Stimulated activated CD4-positive, alpha-beta T cell treated with anti-CD3 and anti-CD28 coated beads, TNF-alpha, amount 100 ng/mL, for 24 hours (primary cell): ENCODE results near the gene SLTM.
"Not testable (repeated sequence)": the region's sequence is repeated elsewhere in the genome, so short reads cannot be mapped to it uniquely, and the experiment has no call there.

Experiments
- DNase-seq, 3 experiments: peaks; one replicate each; pipeline ENCODE4 v3.0.0-alpha.2; 2020; ENCODE audit warnings: low read depth in 3 of 3

The SLTM gene

DNA sequence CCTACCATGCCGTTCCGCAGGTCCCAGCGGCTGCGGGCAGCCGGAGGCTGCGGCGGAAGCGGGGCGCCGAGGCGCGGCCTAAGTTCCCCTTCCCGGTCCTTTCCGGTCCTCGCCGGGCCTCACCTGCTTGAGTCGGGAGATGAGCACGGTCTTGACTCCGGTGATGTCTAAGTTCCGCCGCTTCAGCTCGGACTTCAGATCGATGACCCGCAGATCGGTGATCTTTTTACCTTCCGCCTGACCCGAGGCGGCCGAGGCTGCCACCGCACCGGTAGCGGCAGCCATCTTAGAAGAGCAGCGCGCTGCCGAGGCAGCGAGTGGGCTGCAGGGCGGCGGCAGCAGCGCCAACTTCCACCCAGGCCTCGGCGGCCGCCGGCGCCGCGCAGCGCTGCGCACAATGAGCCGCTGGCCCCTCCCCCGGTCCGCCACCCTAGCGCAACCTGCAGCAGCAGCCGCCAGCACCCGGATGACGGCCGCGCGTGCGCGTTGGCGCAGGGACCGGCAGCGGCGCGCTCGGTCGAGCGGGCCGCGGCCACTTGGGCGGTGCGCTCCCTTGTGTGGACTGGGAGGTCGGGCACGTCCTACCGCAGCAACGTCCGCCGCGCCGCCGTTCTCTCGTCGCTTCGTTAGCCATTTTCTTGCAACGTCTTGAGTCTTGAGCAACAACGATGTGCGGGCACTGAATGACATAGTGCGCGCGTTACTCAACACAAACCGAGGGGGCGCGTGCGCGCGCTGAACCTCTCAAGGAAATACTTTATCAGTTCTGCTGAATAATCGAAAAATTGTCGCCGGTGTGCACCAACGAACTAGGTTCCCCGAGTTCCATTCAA lies at the start of gene SLTM:
Gene SLTM, minus strand, starts transcription at position 399 of the 833 bp plus-strand sequence. Its CDS starts 114 bp downstream, at position 285.
- DNase-seq, result peak; percentile 83 to 92 (median 84)

DNA sequence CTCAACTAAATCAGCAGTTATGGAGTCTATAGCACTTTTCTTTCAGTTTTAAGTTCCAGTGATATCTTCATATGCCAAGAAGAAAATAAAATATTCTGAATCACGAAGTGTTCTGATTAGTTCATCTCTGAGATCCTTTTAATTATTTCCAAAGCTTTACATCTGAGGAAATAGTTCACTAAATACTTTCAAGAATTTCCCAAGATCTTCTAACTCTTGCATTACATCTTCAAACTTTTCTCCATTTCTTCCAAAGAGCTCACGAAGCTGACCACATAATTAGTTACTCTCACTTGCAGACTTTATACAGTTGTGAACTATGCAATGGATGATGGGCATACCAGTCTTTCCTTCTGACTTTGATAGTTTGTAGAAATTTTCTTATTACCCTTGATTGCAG lies 49.8 kb upstream of the SLTM start:
- DNase-seq, result no peak

- DNase-seq, result no peak
These were observed 48.5 kb upstream of the SLTM start for GRCh38 chr15:58981808-58982475.

DNA sequence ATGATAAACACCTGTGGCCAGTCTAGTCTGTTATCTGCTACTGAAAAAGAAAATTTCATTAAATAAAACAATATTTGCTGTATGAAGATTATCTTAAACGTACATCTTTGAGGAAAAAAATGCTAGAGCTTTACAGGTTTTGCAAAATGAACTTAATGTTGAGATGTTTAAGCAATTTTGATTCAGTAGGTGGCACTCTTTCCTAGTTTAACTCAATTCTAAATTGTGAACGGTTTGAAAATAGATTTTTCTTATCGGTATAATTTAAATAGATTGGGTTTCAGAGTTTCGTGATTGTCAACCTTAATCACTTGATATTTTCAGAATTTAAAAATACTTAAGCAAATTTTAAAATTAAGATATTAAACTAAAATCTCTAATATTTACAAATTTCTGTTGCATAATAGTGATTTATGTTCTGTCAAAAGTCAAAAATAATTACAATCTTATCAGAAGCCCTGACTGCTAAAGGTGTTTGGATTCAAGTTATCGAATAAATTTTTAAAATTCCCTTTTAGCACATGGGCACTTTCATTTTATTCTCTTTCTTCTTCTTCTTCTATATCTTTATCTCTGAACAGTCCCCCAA lies 47.0 kb upstream of the SLTM start:
- DNase-seq, result no peak

GRCh38 chr15:58977887-58978286 lies 44.4 kb upstream of the SLTM start:
- no peak for DNase-seq

DNA sequence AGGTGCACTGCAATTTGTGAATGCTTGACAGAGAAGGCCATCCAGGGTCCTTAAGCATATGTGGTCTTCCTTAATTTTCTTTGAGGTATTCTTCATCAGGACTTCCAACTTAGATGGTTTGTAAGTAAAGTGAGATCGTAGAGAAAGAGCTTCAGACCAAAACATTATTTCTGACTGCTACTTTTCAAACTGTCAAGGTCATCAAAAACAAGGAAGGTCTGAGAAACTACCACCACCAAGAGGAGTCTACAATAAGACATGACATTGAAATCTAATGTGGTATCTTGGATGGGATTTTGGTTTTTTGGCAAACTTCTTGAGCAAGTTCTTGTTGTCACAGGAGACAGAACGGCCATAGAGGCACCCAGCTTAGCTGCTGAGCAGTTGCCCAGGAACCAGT lies 34.0 kb upstream of the SLTM start:
- no peak for DNase-seq

DNA sequence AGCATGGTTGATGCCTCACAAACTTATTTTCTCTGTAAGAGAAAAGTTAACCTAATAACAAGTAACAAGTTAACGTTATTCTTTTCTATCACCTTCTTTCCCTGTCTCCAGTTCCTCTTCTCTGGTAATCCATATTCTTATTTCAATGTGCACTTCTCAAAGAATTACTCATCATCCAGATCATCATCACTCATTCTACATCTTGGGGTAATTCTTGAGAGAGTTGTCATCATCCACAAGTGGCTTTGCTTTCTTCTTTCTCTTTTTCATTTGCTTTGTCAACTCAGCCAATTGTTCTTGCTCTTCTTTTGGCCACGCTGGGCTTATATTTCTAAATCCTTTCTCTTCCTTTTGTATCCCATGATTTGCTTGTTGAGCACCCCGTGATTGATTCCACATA lies 33.2 kb upstream of the SLTM start:
- no peak for DNase-seq

- no peak for DNase-seq
These were observed 29.4 kb upstream of the SLTM start for GRCh38 chr15:58962662-58963565.

- no peak for DNase-seq
These were observed 28.7 kb upstream of the SLTM start for GRCh38 chr15:58962136-58962535.

- DNase-seq, result no peak
These were observed 25.3 kb upstream of the SLTM start for GRCh38 chr15:58958811-58959210.

GRCh38 chr15:58957101-58957973 lies 23.9 kb upstream of the SLTM start:
- DNase-seq, result peak; percentile 23 to 62 (median 27)

DNA sequence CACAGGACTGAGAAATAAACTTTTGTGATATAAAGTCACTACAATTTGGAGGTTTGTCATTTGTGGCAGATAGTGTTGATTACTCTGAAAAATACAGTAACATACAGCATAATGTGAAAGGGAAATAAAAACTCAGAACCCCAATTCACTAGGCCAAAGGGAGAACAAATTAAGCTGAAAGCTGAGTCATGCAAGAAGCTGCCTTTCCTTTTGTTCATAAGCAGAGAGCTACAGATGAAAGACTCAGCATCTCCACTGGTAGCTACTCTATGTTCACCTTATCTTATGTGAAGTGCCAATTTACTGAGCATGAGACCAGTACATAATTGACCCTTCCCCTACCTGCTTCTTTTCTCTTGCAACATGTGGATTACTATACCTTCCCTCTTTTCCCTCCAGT lies 19.3 kb upstream of the SLTM start:
- DNase-seq, result no peak

GRCh38 chr15:58951388-58952007 lies 18.0 kb upstream of the SLTM start:
- no peak for DNase-seq

DNA sequence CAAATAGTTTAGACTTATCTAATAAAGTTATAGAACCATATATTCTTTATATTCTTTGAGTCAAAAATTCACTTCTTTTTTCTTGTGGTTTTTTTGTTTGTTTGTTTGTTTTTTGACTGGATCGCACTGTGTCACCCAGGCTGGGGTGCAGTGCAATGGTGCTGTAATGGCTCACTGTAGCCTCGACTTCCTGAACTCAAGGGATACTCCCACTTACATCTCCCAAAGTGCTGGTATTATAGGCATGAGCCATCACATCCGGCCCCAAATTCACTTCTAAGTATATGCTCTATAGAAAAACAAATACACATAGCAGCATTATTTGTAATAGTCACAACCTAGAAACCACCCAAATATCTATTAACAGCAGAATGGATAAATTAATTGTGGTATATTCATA lies 13.7 kb upstream of the SLTM start:
- DNase-seq, result no peak

DNA sequence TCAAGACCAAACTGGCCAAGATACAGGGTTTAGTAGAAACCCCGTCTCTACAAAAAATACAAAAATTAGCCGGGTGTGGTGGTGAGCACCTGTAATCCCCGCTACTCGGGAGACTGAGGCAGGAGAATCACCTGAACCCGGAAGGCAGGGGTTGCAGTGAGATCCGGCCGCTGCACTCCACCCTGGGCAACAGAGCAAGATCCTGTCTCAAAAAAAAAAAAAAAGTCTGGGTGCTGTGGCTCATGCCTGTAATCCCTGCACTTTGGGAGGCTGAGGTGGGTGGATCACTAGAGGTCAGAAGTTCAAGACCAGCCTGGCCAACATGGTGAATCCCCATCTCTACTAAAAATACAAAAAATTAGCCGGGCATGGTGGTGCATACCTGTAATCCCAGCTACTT lies 1.5 kb upstream of the SLTM start:
- DNase-seq, result not testable (repeated sequence)

- DNase-seq, result no peak
These were observed 1.0 kb upstream of the SLTM start for GRCh38 chr15:58934521-58934920.

DNA sequence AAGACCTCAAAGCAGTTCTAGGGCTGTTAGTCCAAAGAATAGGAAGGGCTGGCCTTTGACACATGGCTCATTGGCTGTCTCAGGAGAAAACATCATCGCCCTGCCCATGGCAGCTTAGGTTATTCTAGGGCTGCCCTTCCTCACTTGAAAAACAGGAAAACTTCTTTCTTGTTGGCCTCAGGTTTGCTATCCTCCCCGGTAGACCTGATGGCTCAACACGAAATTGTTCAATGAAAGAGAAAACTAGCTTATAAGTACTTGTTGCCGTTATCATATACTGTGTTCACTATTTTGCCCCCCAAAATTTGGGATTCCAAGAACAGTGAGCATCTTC lies 602 bp upstream of the SLTM start:
- DNase-seq, result no peak

DNA sequence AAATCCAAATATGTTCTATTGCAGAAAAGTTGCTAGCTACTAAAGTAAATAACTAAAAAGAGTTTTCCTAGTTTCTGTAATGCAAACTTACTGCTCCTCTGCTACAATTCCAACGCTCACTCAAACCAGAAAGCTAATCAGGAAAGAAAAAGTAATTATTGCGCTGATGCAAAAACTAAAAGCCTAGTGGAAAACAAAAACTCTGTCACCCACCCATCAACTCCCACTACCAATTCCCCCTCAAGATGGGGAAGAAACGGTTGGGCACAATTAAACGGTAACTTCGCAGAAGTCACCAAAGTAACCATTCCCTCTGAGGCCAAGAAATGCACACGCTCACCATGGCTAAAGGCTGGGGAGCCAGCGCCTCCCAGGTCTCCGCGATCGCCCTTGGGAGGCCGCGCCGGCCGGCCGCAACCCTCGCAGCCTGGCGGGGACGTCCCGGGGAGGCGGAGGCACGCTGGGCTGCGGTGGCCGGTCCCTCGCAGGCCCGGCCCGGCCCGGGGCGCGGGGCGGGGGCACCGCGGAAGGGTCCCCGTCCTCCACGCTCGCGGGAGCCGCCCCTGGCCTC lies 684 bp downstream of the SLTM start:
- no peak for DNase-seq

DNA sequence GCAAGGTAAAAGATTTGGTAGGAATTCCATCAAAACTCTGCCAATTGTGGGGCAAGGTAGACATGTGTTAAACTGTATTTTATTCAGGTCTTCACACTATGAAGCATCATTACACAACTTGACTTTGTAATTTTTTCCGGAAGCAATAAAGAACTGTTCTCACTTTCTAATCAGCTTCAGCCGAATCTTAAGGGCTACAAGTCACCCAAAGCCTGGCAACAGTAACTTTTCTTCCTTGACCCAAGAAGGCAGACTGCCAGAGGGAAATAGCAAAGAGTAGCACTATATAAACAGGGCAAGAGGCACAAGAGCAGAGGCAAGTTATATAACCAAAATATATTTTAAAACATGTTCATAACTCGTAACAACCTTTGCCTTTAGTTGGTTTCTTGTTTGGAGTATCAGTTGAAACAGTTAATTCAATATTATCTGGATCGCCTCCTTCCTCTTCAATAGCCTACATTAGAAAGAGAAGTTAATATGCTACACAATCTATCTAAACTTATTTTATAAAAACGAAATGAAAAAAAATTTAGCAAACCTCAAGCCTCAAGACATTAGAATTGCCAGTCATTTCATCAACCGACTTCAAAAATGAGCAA lies 1.4 kb downstream of the SLTM start:
- DNase-seq, result no peak
